ENCODE results near the gene KRTAP12-2. TPM values are rescaled to one million over a fixed set of nuclear protein-coding genes. Genes with fewer than 3 reads are reported as not detected.

Gene KRTAP12-2
- total and polyA plus RNA-seq, 4 donors = not detected

DNA sequence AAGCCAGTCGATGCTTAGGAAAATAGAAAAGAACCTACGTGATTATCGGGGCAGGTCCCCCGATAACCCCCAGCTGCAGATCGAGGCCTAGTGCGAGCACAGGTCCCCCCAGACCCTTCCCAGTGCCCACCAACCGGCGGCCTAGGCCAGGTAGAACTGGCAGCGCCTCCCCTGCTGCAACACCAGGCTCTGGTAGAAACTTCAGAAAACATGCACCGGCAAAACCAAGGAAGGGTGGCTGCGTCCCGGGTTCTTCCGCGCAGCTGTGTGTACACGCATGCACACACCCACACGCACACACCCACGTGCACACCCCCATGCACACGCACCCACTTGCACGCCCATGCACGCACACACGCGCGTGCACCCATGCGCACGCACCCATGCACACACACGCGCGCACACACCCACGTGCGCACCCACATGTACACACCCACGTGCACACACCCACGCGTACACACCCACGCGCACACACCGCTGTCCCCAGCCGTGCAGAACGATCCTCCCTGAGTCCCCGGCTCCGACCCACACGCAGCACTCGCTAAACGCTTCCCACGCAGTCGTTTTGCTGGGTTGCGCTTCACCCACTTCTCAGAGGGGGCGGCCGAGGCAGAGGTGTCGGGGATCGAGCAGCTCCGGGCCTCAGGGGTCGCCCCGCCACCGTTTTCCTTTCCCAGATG is 39.4 kb upstream of the KRTAP12-2 start:
- H3K27me3 ChIP-seq (ENCODE audit: control insufficient read depth in 4 of 4, insufficient read depth in 4 of 4, low read length in 3 of 4) = peaks cover 5 to 18% (median 10%) of the 10 kb centered on the region in 4 donors
- TF ChIP-seq SP1 (IDR thresholded peaks at IDR 0.05) = no peak
- TF ChIP-seq FOXA1 (IDR thresholded peaks at IDR 0.05) = no peak
- no peak for TF ChIP-seq FOXA2 (IDR thresholded peaks at IDR 0.05)
- no peak for TF ChIP-seq EGR1 (IDR thresholded peaks at IDR 0.05; ENCODE audit: low read depth in 2 of 2)
- TF ChIP-seq, protein P1, sequence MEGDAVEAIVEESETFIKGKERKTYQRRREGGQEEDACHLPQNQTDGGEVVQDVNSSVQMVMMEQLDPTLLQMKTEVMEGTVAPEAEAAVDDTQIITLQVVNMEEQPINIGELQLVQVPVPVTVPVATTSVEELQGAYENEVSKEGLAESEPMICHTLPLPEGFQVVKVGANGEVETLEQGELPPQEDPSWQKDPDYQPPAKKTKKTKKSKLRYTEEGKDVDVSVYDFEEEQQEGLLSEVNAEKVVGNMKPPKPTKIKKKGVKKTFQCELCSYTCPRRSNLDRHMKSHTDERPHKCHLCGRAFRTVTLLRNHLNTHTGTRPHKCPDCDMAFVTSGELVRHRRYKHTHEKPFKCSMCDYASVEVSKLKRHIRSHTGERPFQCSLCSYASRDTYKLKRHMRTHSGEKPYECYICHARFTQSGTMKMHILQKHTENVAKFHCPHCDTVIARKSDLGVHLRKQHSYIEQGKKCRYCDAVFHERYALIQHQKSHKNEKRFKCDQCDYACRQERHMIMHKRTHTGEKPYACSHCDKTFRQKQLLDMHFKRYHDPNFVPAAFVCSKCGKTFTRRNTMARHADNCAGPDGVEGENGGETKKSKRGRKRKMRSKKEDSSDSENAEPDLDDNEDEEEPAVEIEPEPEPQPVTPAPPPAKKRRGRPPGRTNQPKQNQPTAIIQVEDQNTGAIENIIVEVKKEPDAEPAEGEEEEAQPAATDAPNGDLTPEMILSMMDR (IDR thresholded peaks at IDR 0.05; ENCODE audit: low read depth, low read length, missing input control) = no peak
- no peak for TF ChIP-seq YY1 (IDR thresholded peaks at IDR 0.05)
- TF ChIP-seq, protein P2, sequence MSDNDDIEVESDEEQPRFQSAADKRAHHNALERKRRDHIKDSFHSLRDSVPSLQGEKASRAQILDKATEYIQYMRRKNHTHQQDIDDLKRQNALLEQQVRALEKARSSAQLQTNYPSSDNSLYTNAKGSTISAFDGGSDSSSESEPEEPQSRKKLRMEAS (IDR thresholded peaks at IDR 0.05) = no peak
- TF ChIP-seq RXRA (IDR thresholded peaks at IDR 0.05) = no peak
- TF ChIP-seq, protein P3, sequence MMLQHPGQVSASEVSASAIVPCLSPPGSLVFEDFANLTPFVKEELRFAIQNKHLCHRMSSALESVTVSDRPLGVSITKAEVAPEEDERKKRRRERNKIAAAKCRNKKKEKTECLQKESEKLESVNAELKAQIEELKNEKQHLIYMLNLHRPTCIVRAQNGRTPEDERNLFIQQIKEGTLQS (IDR thresholded peaks at IDR 0.05) = no peak
- TF ChIP-seq RAD21 (IDR thresholded peaks at IDR 0.05) = no peak
- TF ChIP-seq NR2F2 (IDR thresholded peaks at IDR 0.05) = no peak
- TF ChIP-seq HNF4A (conservative IDR thresholded peaks at IDR 0.05) = no peak
- no peak for TF ChIP-seq TAF1 (conservative IDR thresholded peaks at IDR 0.05)
- no peak for TF ChIP-seq GABPA (IDR thresholded peaks at IDR 0.05 in 1 of 2, conservative IDR thresholded peaks at IDR 0.05 in 1 of 2)
- no peak for TF ChIP-seq HNF4G (IDR thresholded peaks at IDR 0.05)
- TF ChIP-seq, protein P4, sequence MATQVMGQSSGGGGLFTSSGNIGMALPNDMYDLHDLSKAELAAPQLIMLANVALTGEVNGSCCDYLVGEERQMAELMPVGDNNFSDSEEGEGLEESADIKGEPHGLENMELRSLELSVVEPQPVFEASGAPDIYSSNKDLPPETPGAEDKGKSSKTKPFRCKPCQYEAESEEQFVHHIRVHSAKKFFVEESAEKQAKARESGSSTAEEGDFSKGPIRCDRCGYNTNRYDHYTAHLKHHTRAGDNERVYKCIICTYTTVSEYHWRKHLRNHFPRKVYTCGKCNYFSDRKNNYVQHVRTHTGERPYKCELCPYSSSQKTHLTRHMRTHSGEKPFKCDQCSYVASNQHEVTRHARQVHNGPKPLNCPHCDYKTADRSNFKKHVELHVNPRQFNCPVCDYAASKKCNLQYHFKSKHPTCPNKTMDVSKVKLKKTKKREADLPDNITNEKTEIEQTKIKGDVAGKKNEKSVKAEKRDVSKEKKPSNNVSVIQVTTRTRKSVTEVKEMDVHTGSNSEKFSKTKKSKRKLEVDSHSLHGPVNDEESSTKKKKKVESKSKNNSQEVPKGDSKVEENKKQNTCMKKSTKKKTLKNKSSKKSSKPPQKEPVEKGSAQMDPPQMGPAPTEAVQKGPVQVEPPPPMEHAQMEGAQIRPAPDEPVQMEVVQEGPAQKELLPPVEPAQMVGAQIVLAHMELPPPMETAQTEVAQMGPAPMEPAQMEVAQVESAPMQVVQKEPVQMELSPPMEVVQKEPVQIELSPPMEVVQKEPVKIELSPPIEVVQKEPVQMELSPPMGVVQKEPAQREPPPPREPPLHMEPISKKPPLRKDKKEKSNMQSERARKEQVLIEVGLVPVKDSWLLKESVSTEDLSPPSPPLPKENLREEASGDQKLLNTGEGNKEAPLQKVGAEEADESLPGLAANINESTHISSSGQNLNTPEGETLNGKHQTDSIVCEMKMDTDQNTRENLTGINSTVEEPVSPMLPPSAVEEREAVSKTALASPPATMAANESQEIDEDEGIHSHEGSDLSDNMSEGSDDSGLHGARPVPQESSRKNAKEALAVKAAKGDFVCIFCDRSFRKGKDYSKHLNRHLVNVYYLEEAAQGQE (IDR thresholded peaks at IDR 0.05) = no peak
- no peak for TF ChIP-seq JUND (IDR thresholded peaks at IDR 0.05)
- TF ChIP-seq, protein P5, sequence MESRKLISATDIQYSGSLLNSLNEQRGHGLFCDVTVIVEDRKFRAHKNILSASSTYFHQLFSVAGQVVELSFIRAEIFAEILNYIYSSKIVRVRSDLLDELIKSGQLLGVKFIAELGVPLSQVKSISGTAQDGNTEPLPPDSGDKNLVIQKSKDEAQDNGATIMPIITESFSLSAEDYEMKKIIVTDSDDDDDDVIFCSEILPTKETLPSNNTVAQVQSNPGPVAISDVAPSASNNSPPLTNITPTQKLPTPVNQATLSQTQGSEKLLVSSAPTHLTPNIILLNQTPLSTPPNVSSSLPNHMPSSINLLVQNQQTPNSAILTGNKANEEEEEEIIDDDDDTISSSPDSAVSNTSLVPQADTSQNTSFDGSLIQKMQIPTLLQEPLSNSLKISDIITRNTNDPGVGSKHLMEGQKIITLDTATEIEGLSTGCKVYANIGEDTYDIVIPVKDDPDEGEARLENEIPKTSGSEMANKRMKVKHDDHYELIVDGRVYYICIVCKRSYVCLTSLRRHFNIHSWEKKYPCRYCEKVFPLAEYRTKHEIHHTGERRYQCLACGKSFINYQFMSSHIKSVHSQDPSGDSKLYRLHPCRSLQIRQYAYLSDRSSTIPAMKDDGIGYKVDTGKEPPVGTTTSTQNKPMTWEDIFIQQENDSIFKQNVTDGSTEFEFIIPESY (IDR thresholded peaks at IDR 0.05) = no peak
- no peak overlapping the region for H3K9ac ChIP-seq (ENCODE audit: low read depth in 1 of 2, low read length in 2 of 2)
- peak; percentile 12 for DNase-seq (ENCODE audit: low spot score)
- peaks cover 2 to 11% (median 6%) of the 10 kb centered on the region in 4 donors for H3K4me1 ChIP-seq (ENCODE audit: control insufficient read depth in 4 of 4, insufficient read depth in 4 of 4, low read length in 3 of 4)
- WGBS = 13% methylated on average over 54 of the region's 54 CpGs
- no peak overlapping the region for H3K4me3 ChIP-seq (ENCODE audit: low read depth in 1 of 3, low read length in 3 of 3)
- H3K36me3 ChIP-seq (ENCODE audit: control insufficient read depth in 4 of 4, insufficient read depth in 3 of 4, low read depth in 1 of 4, low read length in 3 of 4) = no peaks in the 10 kb centered on the region
- no peak overlapping the region for H3K27ac ChIP-seq (ENCODE audit: low read depth in 1 of 2, low read length in 2 of 2)
- no peaks in the 10 kb centered on the region for H3K9me3 ChIP-seq (ENCODE audit: control insufficient read depth in 4 of 4, low read length in 3 of 4)

Measured in liver (tissue), 9 donors.